ENCODE results near the gene RGS3. TPM values are rescaled to one million over a fixed set of nuclear protein-coding genes. Genes with fewer than 3 reads are reported as not detected.

RGS3 gene
- total RNA-seq, 4 donors from 2014 or later, result 76.0 to 169 (median 105) TPM

DNA sequence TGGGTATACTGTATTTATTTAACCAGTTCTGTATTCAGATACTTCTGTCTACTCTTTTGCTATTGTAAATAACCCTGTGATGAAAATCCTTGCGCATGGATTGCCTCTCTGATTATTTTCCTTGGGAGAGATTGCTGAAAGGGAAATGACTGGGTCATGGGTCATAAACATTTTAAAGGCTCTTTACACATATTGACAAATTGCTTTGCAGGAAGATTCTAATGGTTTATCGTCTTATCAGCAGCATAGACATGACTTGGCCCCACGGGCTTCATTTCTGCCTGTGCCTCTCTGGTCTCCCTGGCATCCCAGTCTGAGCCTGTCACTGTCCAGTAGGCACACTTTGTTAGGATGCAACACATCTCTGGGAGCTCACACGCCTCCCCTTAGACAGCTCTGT lies 52.3 kb downstream of the RGS3 start:
- DNase-seq (ENCODE audit: low spot score), result no peak
- TF ChIP-seq, protein P1, sequence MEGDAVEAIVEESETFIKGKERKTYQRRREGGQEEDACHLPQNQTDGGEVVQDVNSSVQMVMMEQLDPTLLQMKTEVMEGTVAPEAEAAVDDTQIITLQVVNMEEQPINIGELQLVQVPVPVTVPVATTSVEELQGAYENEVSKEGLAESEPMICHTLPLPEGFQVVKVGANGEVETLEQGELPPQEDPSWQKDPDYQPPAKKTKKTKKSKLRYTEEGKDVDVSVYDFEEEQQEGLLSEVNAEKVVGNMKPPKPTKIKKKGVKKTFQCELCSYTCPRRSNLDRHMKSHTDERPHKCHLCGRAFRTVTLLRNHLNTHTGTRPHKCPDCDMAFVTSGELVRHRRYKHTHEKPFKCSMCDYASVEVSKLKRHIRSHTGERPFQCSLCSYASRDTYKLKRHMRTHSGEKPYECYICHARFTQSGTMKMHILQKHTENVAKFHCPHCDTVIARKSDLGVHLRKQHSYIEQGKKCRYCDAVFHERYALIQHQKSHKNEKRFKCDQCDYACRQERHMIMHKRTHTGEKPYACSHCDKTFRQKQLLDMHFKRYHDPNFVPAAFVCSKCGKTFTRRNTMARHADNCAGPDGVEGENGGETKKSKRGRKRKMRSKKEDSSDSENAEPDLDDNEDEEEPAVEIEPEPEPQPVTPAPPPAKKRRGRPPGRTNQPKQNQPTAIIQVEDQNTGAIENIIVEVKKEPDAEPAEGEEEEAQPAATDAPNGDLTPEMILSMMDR (IDR thresholded peaks at IDR 0.05), result no peak
- no peak for ATAC-seq (ENCODE audit: low FRiP score)

DNA sequence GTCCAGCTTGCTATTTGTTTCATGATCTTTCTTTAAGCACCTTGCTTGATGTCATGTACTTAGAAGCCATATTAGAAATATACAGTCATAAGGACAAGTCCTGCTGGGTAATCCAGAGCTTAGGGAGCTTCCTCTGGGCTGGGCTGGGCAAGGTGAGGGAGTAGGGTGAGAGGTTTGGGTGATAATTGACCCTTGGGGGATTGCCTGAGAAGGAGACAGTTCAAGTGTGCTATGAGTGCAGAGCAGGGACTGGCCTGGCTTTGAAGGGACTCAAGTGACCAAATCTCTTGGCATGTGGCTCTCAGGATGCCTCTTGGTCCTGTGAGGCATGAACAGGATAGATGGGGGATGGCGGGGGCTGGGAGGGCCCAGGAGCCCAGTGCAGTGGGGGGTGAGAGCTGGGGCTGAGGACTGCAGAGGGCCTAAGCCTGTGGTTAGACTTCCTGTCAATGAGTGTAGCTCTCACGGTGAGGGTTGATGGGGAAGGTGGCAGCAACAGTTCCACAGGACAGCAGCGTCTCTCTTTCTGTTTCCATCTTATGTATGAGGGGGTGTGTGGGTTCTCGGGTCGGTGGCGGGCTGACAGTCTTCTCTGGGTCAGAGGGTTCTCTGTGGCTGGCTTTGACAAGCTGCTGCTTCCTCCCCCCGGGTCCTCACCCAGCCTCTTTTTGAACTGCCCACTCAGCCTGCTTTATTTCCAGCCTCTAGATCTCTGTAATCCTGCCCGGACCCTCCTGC lies 53.5 kb downstream of the RGS3 start:
- no peak for ATAC-seq (ENCODE audit: low FRiP score)
- no peak for DNase-seq (ENCODE audit: low spot score)
- TF ChIP-seq, protein P1 (IDR thresholded peaks at IDR 0.05), result no peak

DNA sequence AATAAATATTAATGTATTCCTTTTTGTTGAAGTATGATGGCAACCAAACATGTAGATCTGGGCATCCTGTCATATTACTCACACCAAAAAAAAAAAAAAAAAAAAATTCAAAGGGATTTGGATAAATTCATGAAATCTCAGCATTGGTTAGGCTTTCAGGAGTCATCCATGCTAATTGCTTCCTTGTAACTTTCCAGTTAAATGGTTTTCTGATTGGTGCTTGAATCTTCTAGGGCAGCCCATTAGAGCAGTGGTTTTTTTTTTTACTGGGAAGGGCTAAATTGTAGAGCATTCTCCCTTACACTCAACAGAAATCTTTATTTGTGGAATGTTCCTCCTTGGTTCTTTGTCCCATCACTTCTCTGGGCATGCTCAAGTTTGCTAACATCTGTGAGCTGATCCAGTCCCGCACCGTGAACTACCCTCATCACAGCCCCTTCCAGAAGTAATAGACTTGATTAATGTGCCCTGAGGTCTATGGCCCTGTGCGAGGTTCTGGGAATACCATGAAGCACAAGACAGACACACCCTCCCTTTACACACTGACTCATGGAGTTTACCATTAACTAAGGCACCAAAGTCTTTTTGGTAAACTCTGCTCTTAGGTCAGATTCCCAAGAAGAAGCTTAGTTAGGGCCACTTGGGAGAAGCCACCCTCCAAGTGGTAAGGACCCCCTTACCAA lies 56.0 kb downstream of the RGS3 start:
- TF ChIP-seq, protein P1 (IDR thresholded peaks at IDR 0.05), result no peak
- DNase-seq (ENCODE audit: low spot score) (no peak), ATAC-seq (ENCODE audit: low FRiP score) (no peak)

DNA sequence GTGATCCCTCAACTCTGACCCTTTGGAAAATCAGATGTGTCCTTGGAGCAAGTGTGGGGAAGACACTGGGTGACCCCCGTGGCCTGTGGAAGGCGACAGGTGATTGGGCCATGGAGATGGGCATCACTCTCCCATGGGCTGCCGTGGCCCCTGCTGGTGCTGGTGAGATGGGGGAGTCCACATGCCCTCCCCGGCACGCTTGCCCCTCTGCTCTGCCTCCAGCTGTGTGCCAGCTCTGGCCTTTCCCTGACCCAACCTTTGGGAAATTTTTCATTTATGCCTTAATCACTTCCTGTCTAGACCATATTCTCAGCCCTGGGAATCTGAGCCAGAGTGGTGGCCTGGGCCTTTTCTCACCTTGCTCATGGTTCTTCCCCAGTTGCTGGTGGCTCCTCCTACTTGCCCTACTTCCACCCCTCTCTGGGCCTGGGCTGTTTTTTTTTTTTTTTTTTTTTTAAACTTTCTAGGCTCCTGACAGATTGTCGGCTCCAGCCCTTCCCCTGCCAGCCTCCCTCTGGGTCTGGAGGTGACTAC lies 56.6 kb downstream of the RGS3 start:
- ATAC-seq (ENCODE audit: low FRiP score), result no peak

DNA sequence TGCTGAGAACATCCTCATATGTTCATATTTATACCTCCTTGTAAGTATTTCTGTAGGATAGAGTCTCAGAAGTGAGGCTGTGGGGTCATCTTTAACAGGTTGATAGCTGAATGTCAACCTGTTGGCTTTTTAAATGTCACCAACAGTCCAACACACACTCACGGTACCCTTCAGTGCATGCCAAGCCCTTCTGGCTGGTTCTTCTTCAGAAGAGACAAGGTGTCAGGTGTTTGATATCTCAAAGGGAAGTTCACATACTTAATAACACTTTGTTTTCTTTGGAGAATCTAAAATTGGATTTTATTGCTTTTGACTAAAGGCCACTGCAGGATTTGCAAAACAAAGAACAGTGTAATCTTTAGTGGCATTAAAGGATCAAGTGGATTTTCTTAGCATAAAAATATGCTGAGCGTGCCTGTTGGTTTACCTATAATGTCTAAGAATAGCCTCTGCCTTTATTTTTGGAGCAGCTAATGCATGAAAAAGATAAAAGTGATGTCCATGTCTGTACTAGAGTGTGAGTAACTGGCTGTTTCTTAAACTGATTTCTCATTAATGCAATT lies 58.2 kb downstream of the RGS3 start:
- DNase-seq (ENCODE audit: low spot score), result no peak
- TF ChIP-seq, protein P1 (IDR thresholded peaks at IDR 0.05), result no peak
- no peak for ATAC-seq (ENCODE audit: low FRiP score)

More for the DNA sequence above, 56.6 kb downstream of the RGS3 start:
- no peak for DNase-seq (ENCODE audit: low spot score)
- TF ChIP-seq, protein P1 (IDR thresholded peaks at IDR 0.05), result no peak

DNA sequence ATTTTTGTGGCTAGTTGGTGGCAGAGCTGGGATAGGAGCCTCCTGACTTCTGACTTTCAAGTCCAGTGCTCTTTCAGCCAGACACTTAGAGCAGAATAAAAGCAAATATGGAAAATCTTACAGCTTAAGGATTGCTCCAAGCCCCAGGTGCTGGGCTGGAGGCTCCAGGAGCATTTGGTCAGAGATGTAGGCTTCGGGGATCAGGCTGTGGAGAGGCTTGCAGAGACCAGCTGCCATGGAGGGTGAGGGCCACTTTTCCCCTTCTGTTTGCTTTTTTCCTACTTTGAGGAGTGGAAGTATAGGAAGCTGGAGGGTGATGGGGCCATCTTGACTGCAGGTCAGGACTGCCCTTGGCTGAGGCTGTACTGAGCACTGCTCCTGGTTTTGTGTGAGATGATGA lies 58.9 kb downstream of the RGS3 start:
- no peak for ATAC-seq (ENCODE audit: low FRiP score)
- TF ChIP-seq, protein P1 (IDR thresholded peaks at IDR 0.05), result no peak
- no peak for DNase-seq (ENCODE audit: low spot score)

Measured in omental fat pad (tissue), 4 donors.